ENCODE measurements around the gene CAPN11.
A peak's percentile ranks its signal among the peaks of the same experiment; 100 is the strongest.
"Not testable (repeated sequence)": the region's sequence is repeated elsewhere in the genome, so short reads cannot be mapped to it uniquely, and the experiment has no call there.

CAPN11 gene

DNA sequence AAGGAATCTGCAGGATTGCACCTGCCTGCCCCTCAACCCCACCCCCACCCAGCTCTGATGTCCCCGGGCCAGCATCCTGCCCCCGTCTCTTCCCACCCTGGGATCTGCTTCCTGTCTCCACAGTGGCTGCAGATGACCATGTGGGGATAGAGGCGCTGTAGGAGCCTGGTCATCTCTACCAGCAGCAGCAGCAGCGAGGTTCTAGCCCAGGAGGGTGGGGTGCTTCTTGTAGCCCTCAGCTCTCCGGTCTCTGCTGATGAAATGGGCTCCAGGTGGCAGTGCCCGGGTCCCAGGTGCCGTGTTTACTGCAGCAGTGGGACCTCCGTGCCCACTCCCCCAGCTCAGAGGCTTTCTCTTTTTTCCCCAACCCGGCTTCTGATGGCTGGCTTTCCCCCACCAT lies 25.2 kb downstream of the CAPN11 start:
- no peak for DNase-seq

- DNase-seq = not testable (repeated sequence)
Observed at GRCh38 chr6:44185356-44185755, 26.7 kb downstream of the CAPN11 start.

GRCh38 chr6:44185953-44186634 lies 27.5 kb downstream of the CAPN11 start:
- DNase-seq = no peak

GRCh38 chr6:44186635-44187025 lies 28.0 kb downstream of the CAPN11 start:
- DNase-seq = no peak

- no peak for DNase-seq
Observed at GRCh38 chr6:44188819-44189218, 30.2 kb downstream of the CAPN11 start.

GRCh38 chr6:44189257-44189656 lies 30.6 kb downstream of the CAPN11 start:
- DNase-seq = no peak

DNA sequence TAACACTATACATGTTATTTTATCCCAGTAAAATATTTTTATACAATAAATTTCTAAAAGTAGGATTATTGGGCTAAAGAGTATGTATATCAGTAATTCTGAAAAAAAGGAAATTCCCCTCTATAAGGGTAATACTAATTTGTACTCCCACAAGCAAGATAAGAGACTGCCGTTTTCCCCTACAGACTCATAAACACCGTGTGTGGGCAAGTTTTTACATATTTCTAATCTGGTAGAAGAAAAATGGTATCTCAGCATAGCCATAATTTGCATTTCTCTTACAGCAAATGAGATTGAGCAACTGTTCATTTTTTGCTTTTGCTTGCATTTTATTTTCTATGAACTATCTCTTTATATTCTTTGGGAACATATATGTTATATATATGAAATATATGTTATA lies 32.1 kb downstream of the CAPN11 start:
- peak; percentile 67 for DNase-seq

DNA sequence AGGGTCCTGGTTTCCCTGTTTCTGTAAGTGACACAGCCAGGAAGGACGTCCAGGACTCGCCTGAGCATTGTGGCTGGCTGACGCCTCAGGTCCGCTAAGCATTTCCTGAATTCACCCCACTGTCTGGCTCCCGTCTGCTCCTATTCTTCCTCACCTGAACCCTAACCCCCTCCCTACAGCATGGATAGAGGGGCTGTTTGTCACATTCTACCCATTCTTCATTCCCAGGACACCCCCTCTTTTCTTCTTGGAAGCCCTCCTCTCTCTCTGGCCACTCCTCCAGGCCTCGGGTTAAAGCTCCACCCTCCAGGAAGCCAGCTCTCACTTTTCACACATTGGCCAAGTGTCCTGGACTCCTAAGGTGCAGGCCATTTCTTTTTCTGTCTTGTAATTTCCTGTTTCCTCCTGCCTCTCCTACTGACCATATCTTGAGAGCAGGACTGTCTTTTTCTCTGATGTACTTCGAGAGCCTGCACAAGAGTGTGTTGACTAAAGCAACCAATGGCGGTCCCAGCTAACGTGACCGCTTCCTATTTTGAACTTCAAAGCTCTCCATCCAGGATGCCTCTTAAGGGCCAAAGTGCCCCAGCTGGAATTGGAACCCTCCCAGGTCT lies 33.9 kb downstream of the CAPN11 start:
- peak; percentile 60 for DNase-seq

GRCh38 chr6:44193307-44193910 lies 34.8 kb downstream of the CAPN11 start:
- DNase-seq = no peak

DNA sequence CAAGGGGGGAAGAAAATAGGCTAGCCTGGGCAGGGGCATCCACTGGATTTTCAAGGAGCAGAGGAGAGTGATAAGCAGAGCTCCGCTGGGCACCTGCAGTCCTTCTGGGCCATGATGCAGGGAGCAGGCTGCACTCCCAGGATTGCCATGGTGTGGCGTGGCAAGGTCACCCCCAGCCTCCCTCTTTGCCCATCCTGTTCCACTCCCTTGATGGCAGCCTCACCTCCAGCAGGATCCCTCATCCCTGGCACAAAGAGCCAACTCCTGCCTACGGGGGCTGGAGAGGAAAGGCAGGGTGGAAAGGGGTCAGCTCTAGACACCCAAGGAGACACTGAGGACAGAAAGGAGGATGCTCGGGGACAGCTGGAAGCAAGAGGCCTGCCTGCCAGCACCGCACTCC lies 35.7 kb downstream of the CAPN11 start:
- no peak for DNase-seq

DNA sequence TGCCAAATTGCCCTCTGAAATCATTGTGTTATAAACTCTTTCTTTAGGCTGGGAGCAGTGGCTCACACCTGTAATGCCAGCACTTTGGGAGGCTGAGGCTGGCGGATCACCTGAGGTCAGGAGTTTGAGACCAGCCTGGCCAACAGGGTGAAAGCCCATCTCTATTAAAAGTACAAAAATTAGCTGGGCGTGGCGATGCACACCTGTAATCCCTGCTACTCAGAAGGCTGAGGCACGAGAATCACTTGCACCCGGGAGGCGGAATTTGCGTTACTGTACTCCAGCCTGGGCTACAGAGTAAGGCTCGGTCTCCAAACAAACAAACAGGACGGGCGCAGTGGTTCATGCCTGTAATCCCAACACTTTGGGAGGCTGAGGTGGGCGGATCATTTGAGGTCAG lies 37.7 kb downstream of the CAPN11 start:
- not testable (repeated sequence) for DNase-seq

- DNase-seq = no peak
Observed at GRCh38 chr6:44198684-44199083, 40.1 kb downstream of the CAPN11 start.

DNA sequence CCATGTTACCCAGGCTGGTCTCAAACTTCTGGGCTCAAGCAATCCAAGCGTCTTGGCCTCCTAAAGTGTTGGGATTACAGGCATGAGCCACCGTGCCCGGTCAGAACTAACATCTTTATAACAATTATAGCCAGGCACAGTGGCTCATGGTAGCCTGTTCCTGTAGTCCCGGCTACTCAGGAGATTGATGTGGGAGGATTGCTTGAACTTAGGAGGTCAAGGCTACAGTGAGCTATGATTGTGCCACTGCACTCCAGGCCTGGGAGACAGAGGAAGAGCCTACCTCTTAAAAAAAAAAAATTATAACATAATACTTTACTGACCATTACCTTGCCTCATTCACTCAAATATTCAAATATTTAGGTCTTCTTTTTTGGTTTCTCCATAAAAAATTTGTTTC lies 41.3 kb downstream of the CAPN11 start:
- DNase-seq = no peak

- no peak for DNase-seq
Observed at GRCh38 chr6:44201200-44201599, 42.6 kb downstream of the CAPN11 start.

- no peak for DNase-seq
Observed at GRCh38 chr6:44201638-44202303, 43.2 kb downstream of the CAPN11 start.

GRCh38 chr6:44202332-44202971 lies 43.8 kb downstream of the CAPN11 start:
- DNase-seq = no peak

GRCh38 chr6:44202972-44203750 lies 44.5 kb downstream of the CAPN11 start:
- no peak for DNase-seq

DNA sequence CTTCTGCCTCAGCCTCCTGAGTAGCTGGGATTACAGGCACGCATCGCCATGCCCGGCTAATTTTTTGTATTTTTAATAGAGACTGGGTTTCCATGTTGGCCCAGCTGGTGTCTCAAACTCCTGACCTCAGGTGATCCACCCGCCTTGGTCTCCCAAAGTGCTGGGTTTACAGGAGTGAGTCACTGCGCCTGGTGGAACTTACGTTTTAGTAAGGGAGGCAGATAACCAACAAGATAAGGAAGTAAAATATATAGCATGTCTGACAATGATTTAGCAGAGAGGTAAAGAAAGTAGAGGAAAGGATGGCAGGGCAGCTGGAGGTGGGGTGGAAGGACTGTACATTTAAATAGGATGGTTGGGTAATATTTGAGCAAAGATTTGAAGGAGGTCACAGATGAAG lies 45.3 kb downstream of the CAPN11 start:
- DNase-seq = no peak

DNA sequence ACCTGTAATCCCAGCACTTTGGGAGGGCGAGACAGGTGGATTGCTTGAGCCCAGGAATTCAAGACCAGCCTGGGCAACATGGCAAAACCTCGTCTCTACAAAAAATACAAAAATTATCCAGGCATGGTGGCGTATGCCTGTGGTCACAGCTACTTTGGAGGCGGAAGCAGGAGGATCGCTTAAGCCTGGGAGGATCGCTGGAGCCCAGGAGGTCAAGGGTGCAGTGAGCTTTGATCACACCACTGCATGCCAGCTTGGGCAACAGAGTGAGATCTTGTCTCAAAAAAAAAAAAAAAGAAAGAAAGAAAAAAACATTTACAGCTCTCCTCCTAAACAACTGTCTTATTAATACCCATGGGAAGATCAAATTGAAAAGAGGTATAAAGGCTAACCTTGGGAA lies 49.3 kb downstream of the CAPN11 start:
- DNase-seq = no peak

DNA sequence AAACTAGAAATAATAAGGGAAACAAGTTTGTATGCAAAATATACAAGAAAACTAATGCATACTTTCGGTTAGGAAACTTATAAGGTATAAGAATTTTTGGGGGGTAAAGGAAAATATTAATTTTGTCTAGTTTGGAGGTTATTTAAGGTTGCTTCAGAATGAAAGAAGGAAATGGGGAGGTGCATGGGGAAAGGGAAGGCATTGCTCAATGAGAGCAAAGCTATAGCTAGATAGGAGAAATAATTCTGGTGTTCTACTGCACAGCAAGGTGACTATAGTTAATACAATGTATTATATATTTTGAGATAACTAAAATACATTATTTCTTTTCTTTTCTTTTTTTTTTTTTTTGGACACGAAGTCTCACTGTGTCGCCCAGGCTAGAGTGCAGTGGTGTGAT lies 52.7 kb downstream of the CAPN11 start:
- DNase-seq = peak; percentile 33

DNA sequence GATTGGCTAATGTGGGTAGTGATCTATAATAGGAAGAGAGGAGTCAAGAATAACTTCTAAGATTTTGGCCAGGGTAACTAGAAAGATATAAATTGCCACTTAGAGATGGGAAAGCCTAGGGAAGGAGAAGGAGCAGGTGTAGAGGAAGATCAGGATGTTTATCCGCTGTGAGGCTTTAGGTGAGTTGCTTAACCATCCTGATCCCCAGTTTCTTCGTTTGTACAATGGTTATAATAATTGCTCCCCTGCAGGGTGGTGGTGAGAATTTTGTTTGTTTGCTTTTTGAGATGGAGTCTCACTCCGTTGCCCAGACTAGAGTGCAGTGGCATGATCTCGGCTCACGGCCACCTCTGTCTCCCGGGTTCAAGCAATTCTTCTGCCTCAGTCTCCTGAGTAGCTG lies 55.7 kb downstream of the CAPN11 start:
- DNase-seq = no peak

- DNase-seq = no peak
Observed at GRCh38 chr6:44216677-44217331, 58.2 kb downstream of the CAPN11 start, which contains the start of gene MYMX. Gene MYMX, plus strand, starts transcription at chr6:44216926. Its CDS starts 546 bp downstream, at chr6:44217472.

All from hematopoietic multipotent progenitor cell treated with erythropoietin and hydrocortisone succinate and interleukin-3 and kit ligand, for 4 days (in vitro differentiated cells).